Raji (cell line): ENCODE data around the gene SLC4A1AP.

Experiments
- POLR2A ChIP-seq: IDR thresholded peaks from 2 replicates; pipeline ENCODE4 v1.6.1; 2011; ENCODE audit warnings: low read depth, low read length, control low read depth; ENCODE audit not compliant: insufficient read depth

SLC4A1AP gene

DNA sequence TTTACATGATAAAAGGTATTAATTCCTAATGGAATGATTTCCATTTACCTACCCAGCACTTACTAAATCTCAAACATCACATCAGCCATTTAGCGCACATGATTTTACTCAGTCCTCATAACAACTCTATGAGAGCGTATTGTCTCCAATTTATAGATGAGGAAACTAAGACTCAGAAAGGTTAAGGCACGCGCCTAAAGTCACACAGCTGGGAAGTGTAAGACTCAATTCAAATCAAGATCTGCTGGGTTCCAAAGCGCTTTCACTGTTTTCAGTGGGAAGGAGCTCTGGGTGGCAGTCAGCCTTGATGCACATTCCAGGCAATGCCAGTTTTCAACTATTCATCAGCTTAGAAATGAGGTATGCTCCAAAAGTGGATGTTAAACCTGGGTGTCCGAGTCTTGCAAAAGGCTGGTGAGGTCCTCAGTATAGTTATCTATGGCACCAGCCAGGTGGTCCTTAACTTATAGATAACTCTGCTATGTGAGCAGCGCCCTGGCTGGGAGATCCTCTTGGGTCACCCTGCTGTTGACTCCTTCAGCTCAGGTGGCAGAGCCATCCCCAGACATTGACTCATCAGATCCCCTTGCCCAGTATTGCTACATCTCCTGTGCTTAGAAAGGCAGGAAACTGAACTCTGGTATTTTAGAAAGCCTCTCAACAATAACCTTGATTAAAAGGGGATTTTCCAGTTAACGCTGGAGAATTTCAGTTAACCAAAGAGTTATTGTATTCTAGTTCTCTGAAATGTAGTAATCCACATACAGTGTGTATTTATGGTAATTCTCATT is 47.1 kb downstream of the SLC4A1AP start:
- no peak for TF ChIP-seq POLR2A

DNA sequence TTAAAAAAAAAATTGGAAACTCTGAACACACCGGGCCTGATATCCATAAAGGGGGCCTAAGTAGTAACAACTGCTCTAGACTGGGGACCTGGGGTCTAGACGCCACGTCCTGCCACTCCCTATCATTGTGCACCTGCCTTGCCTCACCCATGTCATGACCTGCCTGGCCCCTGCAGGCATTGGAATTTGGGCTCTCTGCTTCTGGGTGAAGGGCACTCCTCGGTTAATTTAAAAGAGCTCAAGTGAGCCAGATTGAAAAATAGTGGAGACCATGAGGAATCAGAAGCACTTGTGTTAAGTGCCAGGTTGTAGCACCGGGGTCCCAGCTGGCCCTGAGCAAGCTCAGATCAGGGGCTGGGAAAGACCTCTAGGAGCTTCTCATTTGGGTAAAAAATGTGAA is 48.1 kb downstream of the SLC4A1AP start:
- no peak for TF ChIP-seq POLR2A

DNA sequence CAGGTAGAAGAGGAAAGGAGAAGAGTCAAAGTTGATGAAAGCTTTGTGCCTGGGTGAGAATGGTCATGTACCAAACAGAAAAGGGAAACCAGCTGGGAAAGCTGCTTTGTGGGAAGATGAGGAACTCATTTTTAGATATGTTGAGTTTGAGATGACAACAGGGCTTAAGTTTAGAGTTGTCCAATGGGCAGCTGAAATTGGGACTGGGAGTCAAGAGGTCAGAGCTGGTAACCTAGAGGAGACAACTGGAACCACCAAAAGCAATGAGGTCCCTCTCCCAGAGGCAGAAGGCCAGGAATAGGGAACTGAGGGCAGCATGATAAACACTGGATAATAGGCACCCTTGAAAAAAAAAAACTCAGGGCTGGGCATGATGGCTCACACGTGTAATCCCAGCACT is 48.8 kb downstream of the SLC4A1AP start:
- no peak for TF ChIP-seq POLR2A

DNA sequence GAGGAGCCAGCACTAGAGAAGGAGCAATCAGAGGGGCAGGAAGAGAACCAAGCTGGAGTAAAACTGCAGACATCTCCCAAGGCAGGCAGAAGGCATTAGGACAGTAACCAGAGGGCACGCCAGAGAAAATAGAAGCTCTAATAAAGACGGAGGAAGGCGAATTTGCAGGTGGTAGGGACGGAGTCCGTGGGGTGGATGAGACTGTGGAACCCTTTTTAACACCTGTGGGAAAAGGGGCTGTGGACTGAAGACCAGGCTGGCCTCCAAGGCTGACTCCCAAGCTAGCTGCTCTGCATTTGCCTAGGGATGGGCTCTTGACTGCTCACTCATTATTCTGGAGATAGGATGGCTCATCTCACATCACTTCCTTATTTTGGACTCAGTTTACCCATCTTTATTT is 49.5 kb downstream of the SLC4A1AP start:
- no peak for TF ChIP-seq POLR2A

DNA sequence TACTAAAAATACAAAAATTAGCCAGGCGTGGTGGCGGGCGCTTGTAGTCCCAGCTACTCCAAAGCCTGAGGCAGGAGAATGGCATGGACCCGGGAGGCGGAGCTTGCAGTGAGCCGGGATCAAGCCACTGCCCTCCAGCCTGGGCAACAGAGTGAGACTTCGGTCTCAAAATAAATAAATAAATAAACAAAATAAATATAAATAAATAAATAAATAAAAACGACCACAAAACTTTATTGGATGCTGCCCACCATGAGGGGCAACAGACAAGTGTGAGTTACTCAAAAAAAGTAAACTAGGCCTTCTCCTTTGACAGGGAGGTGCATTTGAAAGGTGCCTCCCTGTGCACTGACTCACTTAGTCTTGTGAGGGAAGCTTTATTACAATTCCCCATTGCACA is 50.4 kb downstream of the SLC4A1AP start:
- TF ChIP-seq POLR2A, result no peak

DNA sequence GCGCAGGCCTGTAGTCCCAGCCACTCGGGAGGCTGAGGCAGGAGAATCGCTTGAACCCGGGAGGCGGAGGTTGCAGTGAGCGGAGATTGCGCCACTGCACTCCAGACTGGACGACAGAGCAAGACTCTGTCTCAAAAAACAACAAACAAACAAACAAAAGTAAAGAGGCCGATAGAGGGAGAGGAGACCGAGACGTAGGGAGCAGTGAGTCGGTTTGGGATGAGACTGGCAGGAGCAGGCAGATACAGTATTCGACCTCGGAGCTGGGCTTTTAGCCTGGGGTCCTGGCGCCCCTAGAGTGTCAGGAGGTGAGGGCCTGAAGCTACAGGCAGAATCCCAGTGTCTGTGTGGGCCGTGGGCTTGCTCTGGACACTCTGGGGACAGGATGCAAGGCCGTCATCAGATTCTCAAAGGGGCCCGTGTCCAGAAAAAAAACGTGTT is 51.2 kb downstream of the SLC4A1AP start:
- TF ChIP-seq POLR2A, result no peak

DNA sequence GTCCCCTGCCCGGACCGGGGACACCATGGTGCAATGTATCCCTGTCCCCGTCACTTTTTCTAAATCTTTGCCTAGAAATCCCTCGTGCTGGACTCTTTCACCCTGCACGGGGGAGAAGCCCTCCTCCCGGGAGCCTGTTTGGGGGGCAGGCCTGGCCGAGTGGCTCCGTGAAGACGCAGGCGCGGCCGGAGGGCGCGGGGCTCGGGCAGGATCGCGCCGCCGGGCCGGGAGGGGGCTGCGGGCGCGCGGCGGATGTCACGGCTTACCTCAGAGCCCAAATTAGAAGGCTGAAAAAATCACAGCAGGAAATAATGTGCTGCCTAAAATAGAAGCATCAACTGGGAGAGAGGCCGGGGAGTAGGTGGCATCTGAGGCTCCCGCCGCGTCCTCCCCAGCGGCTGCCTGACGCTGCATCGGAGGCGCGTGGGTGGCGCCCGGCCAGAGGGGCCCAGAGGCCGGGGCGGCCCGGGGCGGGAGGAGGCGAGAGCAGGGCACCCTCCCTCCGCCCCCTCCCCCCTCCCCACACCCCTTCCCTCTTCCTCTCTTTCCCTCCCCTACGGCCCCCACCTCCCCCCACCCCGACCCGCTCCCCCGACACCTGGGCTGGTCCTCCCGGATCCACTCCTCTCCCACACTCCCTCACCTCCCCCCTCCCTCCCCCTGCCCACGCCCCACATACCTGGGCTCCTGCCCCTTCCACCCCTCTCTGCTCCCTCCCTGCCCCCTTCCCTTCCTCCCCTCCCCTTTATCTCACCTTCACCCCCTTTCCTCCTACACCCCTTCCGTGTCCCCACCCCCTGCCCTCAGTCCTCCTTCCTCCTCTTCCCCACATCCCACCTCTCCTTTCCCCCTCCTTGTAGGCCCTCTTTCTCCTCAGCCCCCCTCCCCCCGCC is 51.9 kb downstream of the SLC4A1AP start:
- TF ChIP-seq POLR2A, result no peak

DNA sequence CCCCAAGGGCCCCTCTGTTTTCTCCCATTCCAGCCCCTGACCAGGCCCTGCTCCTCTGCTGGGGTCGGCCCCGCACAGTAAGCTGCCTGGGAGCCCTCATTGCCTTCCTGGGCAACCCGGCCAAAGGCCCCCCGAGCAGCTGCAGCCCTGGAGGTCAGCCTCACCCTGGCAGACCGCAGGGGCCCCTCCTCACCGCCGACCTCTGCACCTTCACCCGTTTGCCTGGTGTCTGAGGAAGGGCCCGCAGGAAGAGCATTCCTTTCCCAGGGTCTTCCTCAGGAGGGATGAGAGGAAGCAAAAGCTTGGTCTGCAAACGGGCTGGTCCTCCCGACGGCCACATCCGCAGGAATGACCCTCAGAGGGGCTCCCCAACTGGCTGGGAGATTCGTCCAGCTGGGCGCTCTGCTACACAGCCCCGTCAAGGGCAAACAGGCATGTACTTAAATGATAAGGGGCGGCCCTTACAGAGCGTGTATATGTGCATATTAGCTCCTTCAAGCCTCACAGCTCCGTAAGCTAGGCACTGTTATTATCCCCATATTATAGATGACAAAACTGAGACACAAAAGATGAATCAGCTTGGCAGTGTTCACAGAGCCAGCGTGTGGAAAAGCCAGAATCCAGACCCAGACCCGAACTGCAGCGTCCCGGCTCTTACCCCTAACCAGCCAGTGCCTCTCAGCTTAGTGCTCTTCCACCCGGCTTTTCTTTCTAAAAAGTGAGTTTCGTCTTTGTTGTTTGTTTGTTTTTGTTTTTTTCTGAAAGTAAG is 52.8 kb downstream of the SLC4A1AP start:
- no peak for TF ChIP-seq POLR2A

DNA sequence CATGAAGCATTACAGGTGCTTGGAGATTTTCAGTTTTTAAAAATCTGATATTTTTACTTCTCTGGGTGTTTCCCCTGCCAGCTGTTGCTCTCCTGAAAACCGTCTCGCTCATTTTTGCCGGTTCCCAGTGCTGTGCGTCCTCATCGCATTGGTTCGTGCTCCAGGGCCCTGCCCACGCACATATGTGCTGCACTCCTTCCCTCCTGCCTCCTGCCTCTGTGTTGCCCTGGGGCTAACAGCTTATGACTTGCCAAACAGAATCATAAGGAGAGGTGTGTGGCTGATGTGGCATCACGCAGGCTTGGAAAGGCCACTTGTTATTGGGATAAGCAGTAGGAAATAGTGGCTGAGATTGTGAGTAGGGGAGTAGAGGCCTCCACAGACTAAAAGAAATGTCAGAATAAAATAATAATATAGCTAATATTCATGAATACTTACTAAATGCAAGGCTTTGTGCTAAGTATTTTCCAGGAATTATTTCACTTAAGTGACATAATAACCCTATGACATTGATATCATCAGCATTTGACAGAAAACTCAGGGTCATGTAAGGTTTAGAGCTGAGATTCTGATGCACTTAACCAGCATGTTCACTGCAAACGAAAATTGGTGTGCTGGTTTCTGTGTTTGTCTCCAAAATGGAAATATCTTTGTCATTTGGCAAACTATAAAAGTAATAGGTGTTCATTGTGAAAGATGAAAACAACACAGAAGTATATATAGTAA is 53.5 kb downstream of the SLC4A1AP start:
- no peak for TF ChIP-seq POLR2A

DNA sequence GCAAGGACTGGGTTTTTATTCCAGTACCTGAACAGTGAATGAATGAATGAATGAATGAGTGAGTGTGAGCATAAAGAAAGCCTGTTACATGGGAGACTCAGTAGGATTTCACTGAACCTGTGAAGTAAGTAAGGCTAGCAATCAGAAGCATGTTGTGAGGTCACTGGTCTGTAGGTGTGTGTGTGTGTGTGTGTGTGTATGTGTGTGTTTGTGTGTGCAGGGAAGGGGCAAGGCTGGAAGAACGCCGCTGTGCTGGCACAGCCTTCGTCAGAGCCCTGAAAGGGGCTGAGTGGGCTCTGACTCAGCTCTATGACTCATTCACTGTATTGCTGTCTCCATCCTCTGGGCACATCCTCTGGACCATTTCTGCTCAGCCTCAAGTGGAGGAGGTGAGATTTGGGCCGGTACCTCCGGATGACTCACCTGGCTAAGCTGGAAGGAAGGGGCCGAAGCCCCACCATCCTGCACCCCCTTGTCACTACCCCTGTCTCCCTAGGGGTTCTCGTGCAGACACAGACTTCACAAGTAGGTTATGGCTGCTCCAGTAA is 56.4 kb downstream of the SLC4A1AP start:
- TF ChIP-seq POLR2A, result no peak

DNA sequence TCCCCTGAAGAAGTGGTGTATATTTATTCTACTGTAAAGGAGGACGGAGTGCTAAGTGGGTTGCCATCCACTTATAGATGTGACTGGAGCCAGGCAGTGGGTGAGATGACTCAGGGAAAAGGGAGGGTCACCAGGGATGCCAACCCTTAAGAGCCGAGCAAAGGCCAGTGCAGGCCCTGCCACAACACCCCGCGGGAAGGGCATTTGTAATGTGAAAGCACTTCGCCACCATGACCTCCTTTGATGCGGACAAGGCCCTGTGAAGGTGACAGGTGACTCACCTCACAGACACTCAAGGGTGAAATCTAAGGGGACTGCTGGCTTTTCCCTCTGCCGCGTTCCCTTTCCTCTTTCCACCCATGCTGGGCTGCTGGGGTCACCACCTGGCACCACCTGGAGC is 57.6 kb downstream of the SLC4A1AP start:
- no peak for TF ChIP-seq POLR2A

DNA sequence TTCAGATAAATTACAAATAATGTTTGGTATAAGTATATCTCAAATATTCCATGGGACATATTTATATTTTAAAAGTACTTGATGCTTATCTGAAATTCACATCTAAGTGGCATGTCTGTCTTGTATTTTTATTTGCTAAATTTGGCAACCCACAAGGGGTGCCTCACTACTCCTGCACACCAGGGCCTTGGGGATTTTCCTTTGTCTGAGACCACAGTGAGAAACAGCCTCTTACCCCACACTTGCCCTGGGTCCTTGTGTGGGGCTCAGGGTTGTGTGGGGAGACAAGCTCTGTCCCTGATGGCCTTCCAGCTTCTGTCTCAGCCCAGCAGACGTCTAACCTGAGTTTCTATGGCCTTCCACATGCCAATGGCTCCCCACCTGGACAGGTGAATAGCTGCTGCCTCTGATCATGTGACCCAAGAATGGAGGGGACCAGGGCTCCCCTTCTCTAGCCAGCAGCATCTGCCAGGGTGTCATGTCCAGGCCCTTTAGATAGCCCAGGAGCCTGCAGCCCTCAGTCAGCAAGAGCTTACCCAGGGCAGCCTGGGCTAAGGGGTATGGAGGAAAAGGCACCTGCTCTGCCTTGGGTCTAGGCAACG is 58.3 kb downstream of the SLC4A1AP start:
- no peak for TF ChIP-seq POLR2A

DNA sequence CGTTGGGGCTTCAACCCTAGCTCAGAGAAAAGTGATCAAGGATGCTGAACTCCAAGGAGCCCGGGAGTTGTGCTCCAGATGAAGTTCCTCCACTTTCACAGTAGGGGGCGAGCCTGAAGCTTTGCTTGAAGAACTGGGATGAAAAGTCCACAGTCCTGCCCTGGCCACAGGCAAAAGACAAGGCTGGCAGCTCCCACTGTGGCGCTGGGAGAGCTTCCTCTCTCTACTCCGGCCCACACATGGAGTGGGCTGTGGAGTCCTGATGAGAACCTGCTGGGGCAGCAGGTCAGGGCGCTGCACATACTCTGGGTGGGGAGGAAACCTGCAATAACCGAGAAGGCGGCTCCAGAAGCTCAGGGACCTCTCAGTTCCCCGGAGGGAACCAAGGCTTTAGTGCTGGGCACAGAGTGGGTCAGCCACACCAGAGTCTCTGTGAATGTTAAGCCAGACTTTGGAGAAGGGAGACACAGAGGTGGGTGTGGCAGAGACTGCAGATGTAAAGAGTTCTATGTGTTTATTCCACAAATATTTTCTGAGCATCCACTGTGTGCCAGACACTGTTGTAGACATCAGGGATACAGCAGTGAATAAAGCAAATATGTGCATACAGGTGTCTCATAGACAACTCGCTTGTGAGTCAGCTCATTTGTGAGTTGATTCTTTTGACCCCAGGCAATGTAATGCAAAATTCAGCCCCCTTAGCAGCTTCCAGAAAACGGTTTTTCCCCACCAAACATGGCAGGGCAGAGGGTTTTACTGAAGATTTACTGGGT is 59.9 kb downstream of the SLC4A1AP start:
- no peak for TF ChIP-seq POLR2A

DNA sequence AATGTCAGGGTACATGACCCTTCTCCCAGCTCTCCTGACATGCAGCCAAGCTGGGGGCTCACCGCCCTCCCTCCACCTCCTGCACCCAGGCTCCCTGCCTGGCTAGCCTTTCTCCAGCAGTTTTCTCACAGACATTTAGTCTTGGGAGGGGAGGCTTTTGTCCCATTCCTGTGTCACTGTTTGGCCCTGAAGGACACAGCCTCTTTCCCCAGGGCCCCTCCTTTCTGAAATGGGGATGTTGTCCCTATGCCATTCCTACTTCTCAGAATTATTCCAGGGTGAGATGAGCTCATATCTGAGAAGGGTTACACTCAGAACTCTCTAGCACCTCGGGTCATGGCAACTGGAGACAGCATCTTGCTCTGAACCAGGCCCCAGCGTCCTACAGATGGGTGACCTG is 60.5 kb downstream of the SLC4A1AP start:
- TF ChIP-seq POLR2A, result no peak
